Activated CD4-positive, alpha-beta T cell treated with anti-CD3 and anti-CD28 coated beads, Interleukin-2, amount 50 U/mL, for 24 hours (primary cell): ENCODE results near the gene STK39.
A peak's percentile ranks its signal among the peaks of the same experiment; 100 is the strongest.

Experiments used
- DNase-seq, 2 donors: peaks; one replicate each; pipeline ENCODE4 v3.0.0-alpha.2; 2020; ENCODE audit warnings: low read depth in 1 of 2, low spot score in 1 of 2

STK39 gene

GRCh38 chr2:168244318-168244717, 3.1 kb downstream of the STK39 start:
- DNase-seq = peak in 1 of 2 donors; percentile 51

GRCh38 chr2:168243061-168243460, 4.3 kb downstream of the STK39 start:
- no peak for DNase-seq

GRCh38 chr2:168241746-168242145, 5.6 kb downstream of the STK39 start:
- DNase-seq = no peak

- DNase-seq = no peak
Observed at GRCh38 chr2:168241208-168241607, 6.2 kb downstream of the STK39 start.

- DNase-seq = no peak
Observed at GRCh38 chr2:168239281-168239680, 8.1 kb downstream of the STK39 start.

- no peak for DNase-seq
Observed at GRCh38 chr2:168237741-168238140, 9.7 kb downstream of the STK39 start.

- no peak for DNase-seq
Observed at GRCh38 chr2:168234407-168235085, 12.8 kb downstream of the STK39 start.

GRCh38 chr2:168233726-168234406, 13.5 kb downstream of the STK39 start:
- no peak for DNase-seq

- no peak for DNase-seq
Observed at GRCh38 chr2:168233166-168233565, 14.2 kb downstream of the STK39 start.

- DNase-seq = no peak
Observed at GRCh38 chr2:168231609-168232241, 15.7 kb downstream of the STK39 start.

- no peak for DNase-seq
Observed at GRCh38 chr2:168230389-168230788, 17.0 kb downstream of the STK39 start.

- DNase-seq = no peak
Observed at GRCh38 chr2:168224346-168224745, 23.0 kb downstream of the STK39 start.

GRCh38 chr2:168222088-168222487, 25.3 kb downstream of the STK39 start:
- DNase-seq = no peak

GRCh38 chr2:168220965-168221819, 26.2 kb downstream of the STK39 start:
- DNase-seq = no peak

- no peak for DNase-seq
Observed at GRCh38 chr2:168217920-168218319, 29.5 kb downstream of the STK39 start.

- no peak for DNase-seq
Observed at GRCh38 chr2:168216351-168217005, 30.9 kb downstream of the STK39 start.

- DNase-seq = no peak
Observed at GRCh38 chr2:168215813-168216212, 31.6 kb downstream of the STK39 start.

GRCh38 chr2:168212866-168213265, 34.5 kb downstream of the STK39 start:
- no peak for DNase-seq

- DNase-seq = no peak
Observed at GRCh38 chr2:168212167-168212566, 35.2 kb downstream of the STK39 start.

GRCh38 chr2:168211664-168212163, 35.7 kb downstream of the STK39 start:
- DNase-seq = peak in 1 of 2 donors; percentile 51
